ENCODE measurements around the gene GRAMD2A.

Gene GRAMD2A

GRCh38 chr15:72136170-72137051 lies 61.2 kb downstream of the GRAMD2A start:
- DNase-seq (ENCODE audit: low spot score), result no peak

- DNase-seq (ENCODE audit: low spot score), result no peak
These were observed 61.9 kb downstream of the GRAMD2A start for GRCh38 chr15:72135719-72136118.

- DNase-seq (ENCODE audit: low spot score), result no peak
These were observed 64.4 kb downstream of the GRAMD2A start for GRCh38 chr15:72133211-72133610.

GRCh38 chr15:72131922-72132321 lies 65.7 kb downstream of the GRAMD2A start:
- DNase-seq (ENCODE audit: low spot score), result no peak

DNA sequence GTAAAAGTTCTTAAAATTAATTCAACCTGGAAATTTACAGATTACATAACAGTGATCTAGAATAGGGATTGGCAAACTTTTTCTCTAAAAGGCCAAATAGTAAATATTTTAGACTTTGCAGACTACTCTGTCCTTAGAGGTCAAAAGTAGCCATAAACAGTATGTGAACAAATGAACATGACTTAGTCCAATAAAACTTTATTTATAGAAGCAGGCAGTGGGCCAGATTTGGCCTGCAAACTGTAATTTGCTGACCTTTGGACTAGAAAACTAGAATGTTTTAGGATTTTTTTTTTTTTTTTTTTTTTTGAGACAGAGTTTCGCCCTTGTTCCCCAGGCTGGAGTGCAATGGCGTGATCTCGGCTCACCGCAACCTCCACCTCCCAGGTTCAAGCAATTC lies 67.3 kb downstream of the GRAMD2A start:
- no peak for DNase-seq (ENCODE audit: low spot score)

DNA sequence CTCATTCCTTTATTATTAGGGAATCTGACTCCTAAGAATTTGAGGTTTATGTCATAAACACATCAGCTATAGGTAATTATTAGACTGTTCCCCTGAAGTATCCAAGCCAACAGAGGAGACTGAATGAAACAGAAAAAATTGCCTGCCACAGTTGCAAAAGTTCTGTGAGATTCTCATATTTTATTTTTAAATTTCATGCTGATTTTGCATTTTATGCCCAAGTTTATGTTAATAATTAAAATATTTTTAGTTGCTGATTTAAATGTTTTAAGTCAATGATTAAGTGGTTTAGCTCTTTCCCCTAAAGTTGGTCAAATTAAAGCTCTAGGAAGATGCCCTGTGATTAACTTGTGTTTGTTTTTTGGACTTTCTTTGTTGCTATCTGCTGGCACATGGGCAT lies 69.2 kb downstream of the GRAMD2A start:
- no peak for DNase-seq (ENCODE audit: low spot score)

- no peak for DNase-seq (ENCODE audit: low spot score)
These were observed 69.8 kb downstream of the GRAMD2A start for GRCh38 chr15:72127724-72128322.

DNA sequence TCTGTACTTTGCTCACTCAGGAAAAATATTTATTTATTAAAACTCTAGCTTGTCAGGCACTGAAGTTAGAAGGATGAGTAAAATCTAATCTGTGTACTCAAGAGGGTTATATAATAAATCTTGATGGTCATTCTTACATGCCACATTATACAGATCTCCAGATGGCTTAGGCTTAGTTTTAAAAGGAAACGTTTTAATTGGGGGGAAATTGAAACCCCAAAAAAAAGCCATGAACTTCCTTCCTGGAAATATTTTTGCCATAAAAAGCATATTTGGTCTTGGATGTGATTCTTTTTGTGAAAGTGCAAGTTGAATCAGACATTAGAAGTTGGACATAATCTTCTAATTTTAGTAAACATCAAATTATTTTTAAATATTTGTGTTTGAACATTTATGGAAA lies 73.4 kb downstream of the GRAMD2A start:
- no peak for DNase-seq (ENCODE audit: low spot score)

DNA sequence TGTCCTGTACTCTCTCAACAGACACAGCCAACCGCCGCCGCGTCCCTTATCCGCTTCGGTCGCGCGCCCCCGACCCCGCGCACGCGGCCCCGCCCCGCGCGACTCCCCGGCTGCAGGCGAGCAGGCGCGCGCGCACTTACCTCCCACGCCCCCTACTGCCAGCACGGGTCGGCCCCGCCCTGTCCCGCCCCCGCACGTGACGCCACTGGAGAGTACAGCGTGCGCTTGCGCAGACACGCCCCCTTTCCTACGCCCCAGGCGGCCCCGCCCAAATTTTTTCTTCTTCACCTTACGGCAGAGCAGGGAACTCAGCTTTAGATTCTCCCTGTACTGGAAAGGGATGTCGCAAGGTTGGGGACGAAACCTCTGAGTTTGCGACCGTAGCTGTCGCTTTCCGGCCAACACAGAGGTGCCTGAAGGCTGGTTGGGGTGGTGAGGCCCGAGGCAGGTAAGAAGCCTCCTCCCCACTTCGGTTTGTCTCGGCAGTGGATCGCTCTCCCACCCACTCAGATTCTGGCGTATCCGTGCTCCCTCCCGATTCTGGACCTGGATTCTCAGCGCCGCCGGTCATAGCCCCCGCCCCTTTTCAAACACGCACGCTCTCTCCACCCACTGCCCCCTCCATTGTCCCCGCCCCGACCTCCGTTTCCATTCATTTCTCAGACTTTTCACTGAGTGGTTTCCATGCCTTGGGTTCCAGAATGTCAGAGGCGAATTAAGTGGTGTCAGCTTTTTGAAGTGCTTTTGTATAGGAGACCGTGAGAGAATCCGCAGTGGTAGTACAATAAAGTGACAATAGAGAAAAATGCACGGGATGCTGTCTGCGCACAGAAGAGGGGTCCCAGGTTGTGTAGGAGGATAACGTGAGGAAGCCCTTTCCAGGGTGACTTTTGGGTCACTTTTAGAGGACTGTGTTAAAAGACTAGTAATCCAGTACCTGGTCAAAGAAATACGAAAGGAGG lies 79.3 kb downstream of the GRAMD2A start, which contains the start of the genes MYO9A and SENP8:
Gene MYO9A (minus strand): TSS at position 134 of the 962 bp plus-strand sequence. CDS start 71,587 bp downstream, outside the sequence.
Gene SENP8 (plus strand): TSS at position 387 of the 962 bp plus-strand sequence. CDS start 21,221 bp downstream, outside the sequence.
- DNase-seq (ENCODE audit: low spot score), result peak; percentile 99

DNA sequence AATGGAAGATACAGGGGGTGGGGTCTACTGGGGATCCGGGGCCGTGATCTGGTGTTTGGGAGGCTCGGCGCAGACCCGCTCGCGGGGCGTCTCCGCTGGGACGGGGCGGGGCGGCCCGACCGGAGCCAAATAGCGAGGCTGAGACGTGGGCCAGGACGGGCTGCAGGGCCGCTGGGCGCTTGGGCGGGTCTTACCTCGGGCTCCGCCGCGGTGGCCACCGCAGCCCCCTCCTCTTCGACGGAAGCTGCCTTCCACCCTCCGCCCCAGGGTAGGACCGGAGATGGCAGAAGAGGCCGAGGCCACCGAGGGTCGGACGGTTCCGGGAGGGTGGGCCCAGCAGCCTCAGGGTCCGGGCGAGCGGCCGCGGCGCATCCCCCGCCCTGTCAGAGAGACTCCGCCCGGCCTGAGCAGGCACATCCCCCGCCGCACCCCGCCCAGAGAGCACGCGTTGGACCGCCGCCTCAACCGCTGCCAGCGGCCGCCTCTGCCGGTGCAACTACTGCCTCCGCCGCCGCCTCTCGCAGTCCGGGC lies 80.0 kb downstream of the GRAMD2A start:
- DNase-seq (ENCODE audit: low spot score), result peak; percentile 85

DNA sequence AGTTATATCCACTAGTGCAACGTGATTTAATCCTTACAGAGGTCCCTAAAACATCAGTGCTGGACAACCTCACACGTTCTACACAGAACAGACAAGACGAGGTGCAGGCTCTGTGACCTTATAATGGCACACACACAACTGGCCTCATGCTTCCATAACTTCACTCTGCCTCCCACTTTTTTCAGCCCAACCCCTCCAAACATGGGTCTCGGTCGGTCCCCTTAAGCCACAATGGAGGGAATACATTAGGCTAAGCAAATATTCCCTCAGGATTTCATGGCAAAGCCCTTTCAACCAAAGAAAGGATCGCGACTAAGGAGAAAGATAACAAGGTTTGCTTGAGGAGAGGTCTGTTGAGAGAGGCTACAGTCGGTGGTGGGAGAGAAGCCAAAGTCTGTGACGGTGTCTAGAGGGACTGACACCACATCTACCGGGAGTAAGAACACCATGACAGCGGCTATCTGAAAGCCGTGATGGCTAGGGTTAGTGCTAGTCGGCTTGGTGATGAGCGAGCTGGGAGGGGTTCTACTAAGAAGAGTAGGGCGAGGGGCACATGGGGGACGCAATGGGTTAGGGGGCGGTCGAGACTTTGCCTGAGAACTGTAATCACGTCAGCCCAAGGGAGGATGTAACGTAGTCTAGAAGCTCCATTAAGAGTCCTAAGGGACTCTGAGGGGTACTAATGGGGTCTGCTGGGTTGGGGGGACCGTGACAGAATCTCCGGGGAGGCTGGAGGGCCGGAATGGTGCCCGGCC lies 80.7 kb downstream of the GRAMD2A start:
- DNase-seq (ENCODE audit: low spot score), result peak; percentile 27

- DNase-seq (ENCODE audit: low spot score), result no peak
These were observed 84.1 kb downstream of the GRAMD2A start for GRCh38 chr15:72113347-72114031.

- DNase-seq (ENCODE audit: low spot score), result no peak
These were observed 84.8 kb downstream of the GRAMD2A start for GRCh38 chr15:72112805-72113204.

GRCh38 chr15:72112116-72112515 lies 85.5 kb downstream of the GRAMD2A start:
- DNase-seq (ENCODE audit: low spot score), result no peak

DNA sequence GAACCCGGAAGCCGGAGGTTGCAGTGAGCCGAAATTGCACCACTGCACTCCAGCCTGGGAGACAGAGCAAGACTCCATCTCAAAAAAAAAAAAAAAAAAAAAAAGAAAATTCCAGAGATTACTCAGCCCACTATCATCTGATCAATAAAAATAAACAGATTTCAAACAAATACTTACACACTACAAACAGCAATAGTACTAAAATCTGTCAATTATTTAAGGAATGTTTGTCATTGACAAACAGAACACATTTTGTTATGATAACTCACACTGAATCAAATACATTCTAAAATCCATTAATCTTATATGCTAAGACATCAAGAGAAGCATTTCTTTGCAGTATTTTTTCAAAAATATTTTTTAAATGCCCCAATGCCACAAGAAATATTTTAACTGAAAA lies 87.2 kb downstream of the GRAMD2A start:
- no peak for DNase-seq (ENCODE audit: low spot score)
